Ovary (tissue), 3 donors: ENCODE results near the gene MMS22L.

Source experiments
- POLR2A ChIP-seq: fragments of 450-650 bp; IDR thresholded peaks from one replicate; pipeline ENCODE4 v1.6.1; 2017; ENCODE audit warnings: antibody characterized with exemption, mild to moderate bottlenecking, moderate library complexity
- TF ChIP-seq, protein P1 (sequence below), 3 donors: fragments of 450-650 bp in 2 of 3; fragments of 200-600 bp in 1 of 3; IDR thresholded peaks; one replicate each; pipeline versions ENCODE4 v1.5.1 to v1.8.0; 2016 to 2022; ENCODE audit warnings: antibody characterized with exemption in 3 of 3, mild to moderate bottlenecking in 1 of 3
- donor health status: DM: no; HTN: no; CAD: no.

- TF ChIP-seq, protein P1, sequence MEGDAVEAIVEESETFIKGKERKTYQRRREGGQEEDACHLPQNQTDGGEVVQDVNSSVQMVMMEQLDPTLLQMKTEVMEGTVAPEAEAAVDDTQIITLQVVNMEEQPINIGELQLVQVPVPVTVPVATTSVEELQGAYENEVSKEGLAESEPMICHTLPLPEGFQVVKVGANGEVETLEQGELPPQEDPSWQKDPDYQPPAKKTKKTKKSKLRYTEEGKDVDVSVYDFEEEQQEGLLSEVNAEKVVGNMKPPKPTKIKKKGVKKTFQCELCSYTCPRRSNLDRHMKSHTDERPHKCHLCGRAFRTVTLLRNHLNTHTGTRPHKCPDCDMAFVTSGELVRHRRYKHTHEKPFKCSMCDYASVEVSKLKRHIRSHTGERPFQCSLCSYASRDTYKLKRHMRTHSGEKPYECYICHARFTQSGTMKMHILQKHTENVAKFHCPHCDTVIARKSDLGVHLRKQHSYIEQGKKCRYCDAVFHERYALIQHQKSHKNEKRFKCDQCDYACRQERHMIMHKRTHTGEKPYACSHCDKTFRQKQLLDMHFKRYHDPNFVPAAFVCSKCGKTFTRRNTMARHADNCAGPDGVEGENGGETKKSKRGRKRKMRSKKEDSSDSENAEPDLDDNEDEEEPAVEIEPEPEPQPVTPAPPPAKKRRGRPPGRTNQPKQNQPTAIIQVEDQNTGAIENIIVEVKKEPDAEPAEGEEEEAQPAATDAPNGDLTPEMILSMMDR (IDR thresholded peaks at IDR 0.05): no peak
- TF ChIP-seq POLR2A: no peak
Observed at GRCh38 chr6:97174471-97174870, 108.5 kb downstream of the MMS22L start.
